Suprapubic skin (tissue), 3 donors: ENCODE measurements around the gene SULT1A2.

Source experiments
- CTCF ChIP-seq, 2 donors: fragments of 200-600 bp in 1 of 2; fragments of 450-650 bp in 1 of 2; sonication (generic) in 1 of 2; IDR thresholded peaks; one replicate each; pipeline ENCODE4 v1.5.1; 2016 to 2019; ENCODE audit warnings: antibody characterized with exemption in 2 of 2, mild to moderate bottlenecking in 1 of 2, moderate library complexity in 1 of 2
- EP300 ChIP-seq: sonication (generic); formaldehyde crosslinking; IDR thresholded peaks from one replicate; pipeline ENCODE4 v1.6.1; 2017; ENCODE audit warnings: antibody characterized with exemption

- TF ChIP-seq EP300 (no peak), CTCF (IDR thresholded peaks at IDR 0.05) (no peak)
Observed at GRCh38 chr16:28585674-28586073, 11.2 kb downstream of the SULT1A2 start.
